Measurements from ENCODE around the gene GMPPB. TPM values are rescaled to one million over a fixed set of nuclear protein-coding genes. Genes with fewer than 3 reads are reported as not detected.

GMPPB gene
- total and polyA plus RNA-seq, 12 donors, result 8.7 to 48.8 (median 12.9) TPM

DNA sequence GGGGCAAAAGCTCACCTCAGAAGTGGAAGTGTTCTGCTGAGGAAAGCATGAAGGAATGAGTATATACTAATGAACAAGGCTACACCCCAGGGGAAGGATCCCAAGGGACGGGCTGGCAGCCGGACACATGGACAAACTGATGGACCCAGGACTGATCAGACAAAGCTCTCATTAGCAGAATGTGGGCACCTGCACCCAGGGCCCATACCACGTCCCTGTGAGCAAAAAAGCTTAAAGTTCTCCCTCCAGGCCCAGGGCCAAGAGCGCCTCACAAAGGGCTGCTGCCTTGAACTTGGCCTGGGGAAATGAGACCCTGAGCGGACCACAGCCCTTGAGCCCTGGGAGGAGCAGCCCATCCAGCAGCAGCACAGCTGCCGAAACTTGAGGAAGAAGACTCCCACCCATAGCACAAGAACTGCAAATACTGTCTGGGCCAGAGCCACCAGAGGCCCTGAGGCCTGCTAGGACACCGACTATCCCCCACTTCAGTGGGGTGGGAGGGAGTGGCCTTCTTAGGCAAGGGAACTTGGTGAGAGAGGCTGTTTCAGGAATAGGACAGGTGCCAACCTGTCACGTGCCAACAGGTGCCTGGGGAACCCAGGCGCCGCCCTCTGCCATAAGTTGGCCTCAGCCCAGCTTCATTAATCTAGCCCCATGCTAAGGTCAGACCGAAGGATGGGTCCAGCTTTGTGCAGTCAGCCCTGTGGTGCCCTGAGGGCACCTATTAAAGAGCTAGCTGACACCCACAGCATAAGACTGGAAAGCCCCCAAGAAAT, 2.3 kb upstream of the GMPPB start:
- no peak for DNase-seq
- WGBS, 2 donors, result 83 to 90% methylated on average over 11 of the region's 11 CpGs

DNA sequence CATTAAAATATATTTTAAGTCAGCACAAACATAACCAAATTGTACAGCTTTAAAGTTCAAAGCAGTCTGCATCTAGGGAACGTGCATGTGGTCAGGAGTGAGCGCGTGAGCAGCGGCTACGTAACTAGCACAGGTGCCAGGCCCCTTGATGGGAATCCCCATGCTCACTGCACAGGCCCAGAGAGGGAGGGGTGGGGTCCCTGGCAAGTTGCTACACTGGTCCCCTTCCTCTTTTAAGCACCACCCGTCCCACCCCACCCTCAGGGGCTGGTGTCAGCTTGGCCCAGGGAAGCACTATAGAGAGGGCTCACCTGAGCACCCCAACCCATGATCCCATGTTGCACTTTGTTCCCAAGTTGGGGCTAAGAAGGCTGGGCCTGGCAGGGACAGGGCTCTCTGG, 835 bp upstream of the GMPPB start:
- Histone ChIP-seq H3K4me3 (peak overlapping the region in 9 of 10 donors; percentile 68 to 100 (median 95)), H3K27ac (peak overlapping the region; percentile 53 to 98 (median 93)), H3K27me3 (no peaks in the 10 kb centered on the region), H3K4me1 (peaks cover 10 to 37% (median 26%) of the 10 kb centered on the region in 9 donors), H3K36me3 (peaks cover 0 to 73% (median 18%) of the 10 kb centered on the region in 9 donors), H3K9me3 (no peaks in the 10 kb centered on the region)
- no peak for TF ChIP-seq CTCF (IDR thresholded peaks at IDR 0.05)
- DNase-seq (no peak), ATAC-seq (no peak)
- 16 to 28% methylated on average over 6 of the region's 6 CpGs for WGBS, 2 donors
- intact Hi-C loops (cut with DNase I), result loop anchor here in 2 of 10 donors (5.0 to 10.0 kb wide), 2 partner anchors 63 to 180 kb away; partner anchors contain the start of genes IP6K1 (in 1 of the 2) and MST1R (in 1 of the 2)

More for the DNA sequence above, 2.3 kb upstream of the GMPPB start:
- no peak for TF ChIP-seq CTCF (IDR thresholded peaks at IDR 0.05)
- H3K27me3 ChIP-seq, result no peaks in the 10 kb centered on the region
- peaks cover 10 to 28% (median 20%) of the 10 kb centered on the region in 9 donors for H3K4me1 ChIP-seq
- no peak overlapping the region for H3K4me3 ChIP-seq
- no peak for ATAC-seq
- intact Hi-C loops (cut with DNase I), result loop anchor here in 1 of 10 donors (10.0 kb wide), 1 partner anchor 179 kb away; the partner anchor contains the start of gene MST1R
- no peak overlapping the region for H3K27ac ChIP-seq
- H3K9me3 ChIP-seq, result no peaks in the 10 kb centered on the region
- peaks cover 0 to 80% (median 24%) of the 10 kb centered on the region in 9 donors for H3K36me3 ChIP-seq

DNA sequence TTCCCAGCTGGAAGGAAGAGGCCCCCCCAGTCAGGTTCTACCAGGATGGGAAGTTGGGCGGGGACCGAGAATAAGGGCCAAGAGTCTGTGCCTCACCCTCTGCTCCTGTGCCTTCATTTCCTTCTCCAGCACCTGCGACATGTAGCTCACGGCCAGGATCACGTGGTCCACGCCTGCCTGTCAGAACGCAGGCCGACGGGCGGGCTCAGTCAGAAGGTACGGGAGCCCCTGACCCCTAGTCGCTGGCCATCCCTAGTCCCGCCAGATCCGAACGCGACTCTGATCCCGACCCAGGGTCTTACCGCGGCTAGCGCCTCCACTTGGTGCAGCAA, 489 bp downstream of the GMPPB start:
- Histone ChIP-seq H3K9me3 (no peaks in the 10 kb centered on the region), H3K36me3 (peaks cover 0 to 59% (median 18%) of the 10 kb centered on the region in 9 donors), H3K27ac (peak overlapping the region; percentile 1 to 98 (median 93)), H3K27me3 (no peaks in the 10 kb centered on the region), H3K4me3 (peak overlapping the region; percentile 68 to 100 (median 94)), H3K4me1 (peaks cover 15 to 50% (median 35%) of the 10 kb centered on the region in 9 donors)
- WGBS, 2 donors, result 0% methylated on average over 20 of the region's 20 CpGs
- DNase-seq (peak in 1 of 2 donors; percentile 48), ATAC-seq (peak in 6 of 8 donors; percentile 5 to 18 (median 6))
- TF ChIP-seq CTCF (IDR thresholded peaks at IDR 0.05), result no peak
- intact Hi-C loops (cut with DNase I), result loop anchor here in 2 of 10 donors (5.0 to 10.0 kb wide), 2 partner anchors 64 to 182 kb away; partner anchors contain the start of genes IP6K1 (in 1 of the 2) and MST1R (in 1 of the 2)

GRCh38 chr3:49722896-49723295, 855 bp downstream of the GMPPB start:
- Histone ChIP-seq H3K27ac (peak overlapping the region in 9 of 10 donors; percentile 88 to 98 (median 93)), H3K36me3 (peaks cover 0 to 56% (median 15%) of the 10 kb centered on the region in 9 donors), H3K4me3 (peak overlapping the region; percentile 68 to 100 (median 94)), H3K4me1 (peaks cover 15 to 52% (median 35%) of the 10 kb centered on the region in 9 donors), H3K27me3 (no peaks in the 10 kb centered on the region), H3K9me3 (no peaks in the 10 kb centered on the region)
- DNase-seq (no peak), ATAC-seq (no peak)
- TF ChIP-seq CTCF (IDR thresholded peaks at IDR 0.05), result no peak
- intact Hi-C loops (cut with DNase I), result loop anchor here in 2 of 10 donors (5.0 to 10.0 kb wide), 2 partner anchors 64 to 182 kb away; partner anchors contain the start of genes IP6K1 (in 1 of the 2) and MST1R (in 1 of the 2)
- WGBS, 2 donors, result 61 to 64% methylated on average over 8 of the region's 8 CpGs
